HG03135 (cell line): ENCODE results near the gene ARHGAP28.
"Not testable (repeated sequence)": the region's sequence is repeated elsewhere in the genome, so short reads cannot be mapped to it uniquely, and the experiment has no call there.

Experiments used
- ATAC-seq: cut with Tn5 transposase; IDR thresholded peaks from one replicate; pipeline ENCODE4 v1.9.1; 2021; ENCODE audit warnings: mild to moderate bottlenecking, moderate library complexity; ENCODE audit not compliant: unreplicated experiment

ARHGAP28 gene

GRCh38 chr18:6807515-6808257, 78.2 kb downstream of the ARHGAP28 start:
- ATAC-seq: no peak

- ATAC-seq: no peak
These were observed 80.7 kb downstream of the ARHGAP28 start for GRCh38 chr18:6810191-6810590.

GRCh38 chr18:6811816-6812215, 82.3 kb downstream of the ARHGAP28 start:
- no peak for ATAC-seq

- no peak for ATAC-seq
These were observed 85.4 kb downstream of the ARHGAP28 start for GRCh38 chr18:6814882-6815425.

DNA sequence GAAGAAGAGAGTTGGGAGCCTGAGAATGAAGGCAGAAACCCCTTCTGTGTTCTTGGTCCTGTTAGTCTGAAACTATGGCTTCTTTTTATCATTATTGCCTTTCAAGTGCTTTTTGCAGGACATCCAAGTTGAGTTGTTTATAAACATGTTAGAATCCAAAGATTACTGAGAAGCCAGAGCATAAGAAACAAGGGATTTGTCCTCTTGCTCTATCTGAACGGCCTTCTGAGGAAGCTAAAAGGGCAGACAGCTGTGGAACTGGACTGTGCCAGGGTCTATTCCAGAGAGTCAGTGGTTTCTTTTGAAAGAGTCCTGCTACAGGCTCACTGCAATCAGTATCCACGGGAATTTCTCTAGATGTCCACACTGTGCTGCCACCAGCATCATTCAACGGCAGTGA, 86.6 kb downstream of the ARHGAP28 start:
- ATAC-seq: no peak

- no peak for ATAC-seq
These were observed 89.8 kb downstream of the ARHGAP28 start for GRCh38 chr18:6819332-6819731.

DNA sequence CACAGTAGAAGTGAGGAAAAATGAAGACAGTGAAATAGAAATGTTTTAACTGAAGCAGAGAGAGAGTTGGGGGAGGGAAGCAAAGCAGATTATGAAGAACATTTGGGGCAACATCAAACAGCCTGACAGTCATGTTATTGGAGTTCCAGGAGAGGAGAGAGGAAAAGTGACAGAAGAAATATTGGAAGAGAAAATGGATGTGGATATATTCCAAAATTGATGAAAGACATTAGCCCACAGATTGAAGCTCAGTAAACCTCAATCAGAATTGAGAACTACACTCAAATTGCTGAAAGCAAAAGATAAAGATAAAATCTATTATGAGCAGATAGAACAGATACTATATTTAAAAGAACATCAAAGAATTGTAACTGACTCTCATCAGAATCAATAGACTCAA, 90.8 kb downstream of the ARHGAP28 start:
- ATAC-seq: no peak

- ATAC-seq: no peak
These were observed 91.8 kb downstream of the ARHGAP28 start for GRCh38 chr18:6821356-6821755.

GRCh38 chr18:6827161-6827560, 97.6 kb downstream of the ARHGAP28 start:
- ATAC-seq: not testable (repeated sequence)

DNA sequence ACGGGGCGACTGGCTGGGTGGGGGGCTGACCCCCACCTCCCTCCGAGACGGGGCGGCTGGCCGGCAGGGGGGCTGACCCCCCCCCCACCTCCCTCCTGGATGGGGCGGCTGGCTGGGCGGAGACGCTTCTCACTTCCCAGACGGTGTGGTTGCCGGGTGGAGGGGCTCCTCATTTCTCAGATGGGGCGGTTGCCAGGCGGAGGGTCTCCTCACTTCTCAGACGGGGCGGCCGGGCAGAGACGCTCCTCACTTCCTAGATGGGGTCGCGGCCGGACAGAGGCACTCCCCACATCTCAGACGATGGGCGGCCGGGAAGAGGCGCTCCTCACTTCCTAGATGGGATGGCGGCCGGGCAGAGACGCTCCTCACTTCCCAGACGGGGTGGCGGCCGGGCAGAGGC, 98.0 kb downstream of the ARHGAP28 start:
- ATAC-seq: not testable (repeated sequence)

DNA sequence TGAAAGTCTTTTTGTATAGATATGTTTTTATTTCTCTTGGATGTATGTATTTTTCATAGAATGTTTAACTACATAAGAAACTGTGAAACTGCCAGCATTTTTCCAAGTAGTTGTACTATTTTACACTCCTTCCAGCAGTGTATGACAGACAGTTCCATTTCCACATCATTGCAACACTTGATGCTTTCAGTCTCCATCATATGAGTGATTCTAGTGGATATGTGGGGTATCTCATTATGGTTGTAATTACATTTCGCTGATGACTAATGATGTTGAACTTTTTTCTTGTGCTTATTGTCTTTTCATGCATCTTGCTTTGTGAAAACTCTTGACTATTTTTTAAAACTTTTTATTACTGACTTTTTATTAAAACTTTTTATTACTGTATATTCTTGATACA, 101.4 kb downstream of the ARHGAP28 start:
- no peak for ATAC-seq

- ATAC-seq: no peak
These were observed 105.8 kb downstream of the ARHGAP28 start for GRCh38 chr18:6835345-6835744.

DNA sequence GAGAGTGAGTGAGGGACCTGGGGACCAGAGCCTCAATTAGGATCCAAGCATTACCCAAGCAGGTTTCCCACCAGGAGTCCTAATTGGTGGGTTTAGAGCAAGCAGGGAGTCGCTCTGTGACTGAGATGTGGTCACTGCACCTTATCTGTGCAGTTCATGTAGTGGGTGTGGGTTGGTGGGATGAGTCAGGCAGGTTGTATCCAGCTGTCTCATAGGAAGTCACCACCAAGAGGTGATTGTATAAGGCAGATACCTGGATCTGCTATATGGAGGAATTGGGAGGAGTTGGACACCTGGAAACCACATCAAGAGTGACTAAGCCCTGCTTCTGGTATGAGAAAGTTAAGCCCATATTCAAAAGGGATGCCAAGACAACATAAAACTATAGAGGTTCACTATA, 106.8 kb downstream of the ARHGAP28 start:
- ATAC-seq: no peak

- no peak for ATAC-seq
These were observed 108.4 kb downstream of the ARHGAP28 start for GRCh38 chr18:6837904-6838303.

DNA sequence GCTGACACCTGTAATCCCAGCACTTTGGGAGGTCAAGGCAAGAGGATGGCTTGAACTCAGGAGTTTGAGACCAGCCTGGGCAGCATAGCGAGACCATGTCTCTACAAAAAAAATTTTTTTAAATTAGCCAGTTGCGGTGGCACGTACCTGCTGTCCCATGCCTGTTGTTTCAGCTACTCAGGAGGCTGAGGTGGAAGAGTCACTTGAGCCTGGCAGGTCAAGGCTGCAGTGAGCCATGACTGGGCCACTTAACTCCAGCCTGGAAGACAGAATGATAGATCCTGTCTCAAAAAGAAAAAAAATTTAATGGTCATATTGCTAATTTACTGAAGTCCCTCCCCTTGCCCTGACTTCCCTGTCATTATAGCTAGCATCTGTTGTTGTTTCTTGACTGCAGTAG, 112.6 kb downstream of the ARHGAP28 start:
- no peak for ATAC-seq

GRCh38 chr18:6843308-6843707, 113.8 kb downstream of the ARHGAP28 start:
- ATAC-seq: no peak

- not testable (repeated sequence) for ATAC-seq
These were observed 116.0 kb downstream of the ARHGAP28 start for GRCh38 chr18:6845521-6845920.

- ATAC-seq: no peak
These were observed 120.9 kb downstream of the ARHGAP28 start for GRCh38 chr18:6850396-6850795.

GRCh38 chr18:6851480-6851879, 122.0 kb downstream of the ARHGAP28 start:
- no peak for ATAC-seq

DNA sequence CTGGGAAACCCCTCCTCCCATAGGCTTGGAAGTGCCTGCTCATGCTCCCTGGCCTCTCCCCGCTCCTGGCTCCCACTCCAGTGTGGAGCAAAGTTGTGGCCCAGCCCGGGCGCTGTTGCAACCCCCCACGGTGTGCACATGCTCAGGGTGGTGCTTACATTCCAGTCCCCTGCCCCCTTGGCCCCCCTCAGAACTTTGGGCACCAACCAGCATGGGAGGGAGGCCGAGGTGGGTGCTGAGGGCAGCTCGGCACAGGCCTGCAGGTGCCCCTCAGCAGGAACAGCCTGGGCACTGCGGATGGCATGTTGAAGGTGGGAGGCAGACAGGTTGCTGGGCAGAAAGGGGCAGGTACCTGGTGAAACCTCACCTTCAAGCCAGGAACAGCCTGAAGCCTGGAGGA, 125.3 kb downstream of the ARHGAP28 start:
- ATAC-seq: no peak

DNA sequence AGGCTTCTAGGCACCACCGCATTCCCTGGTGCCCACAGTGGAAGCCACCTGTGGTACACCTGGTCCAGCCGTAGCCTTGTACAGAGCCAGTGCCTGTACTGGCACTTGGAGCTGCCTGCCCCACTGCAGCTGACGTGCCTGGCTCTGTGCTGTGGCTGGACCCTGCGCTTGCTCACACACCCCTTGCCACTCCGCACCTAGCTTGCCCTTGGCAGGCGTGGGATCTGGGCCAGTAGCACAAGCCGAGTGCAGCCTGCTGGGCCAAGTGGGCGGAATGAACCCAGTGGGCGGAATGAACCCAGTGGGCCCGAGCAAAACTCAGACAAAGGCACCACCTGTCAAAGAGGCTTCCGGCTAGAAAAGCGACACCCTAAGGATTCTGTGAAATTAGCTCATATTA, 126.3 kb downstream of the ARHGAP28 start:
- no peak for ATAC-seq

- no peak for ATAC-seq
These were observed 127.8 kb downstream of the ARHGAP28 start for GRCh38 chr18:6857300-6857699.
